HG02759 (cell line): ENCODE results near the gene TBC1D10A.

Experiments
- ATAC-seq: cut with Tn5 transposase; IDR thresholded peaks from one replicate; pipeline ENCODE4 v1.9.1; 2021; ENCODE audit warnings: mild to moderate bottlenecking, moderate library complexity; ENCODE audit not compliant: unreplicated experiment

Gene TBC1D10A

GRCh38 chr22:30321461-30321860 lies 5.3 kb downstream of the TBC1D10A start:
- ATAC-seq, result no peak

- ATAC-seq, result no peak
Observed at GRCh38 chr22:30320021-30320556, 6.7 kb downstream of the TBC1D10A start.

GRCh38 chr22:30318799-30319419 lies 7.8 kb downstream of the TBC1D10A start:
- ATAC-seq, result no peak

GRCh38 chr22:30317778-30318177 lies 9.0 kb downstream of the TBC1D10A start:
- ATAC-seq, result no peak

- ATAC-seq, result no peak
Observed at GRCh38 chr22:30315962-30316576, 10.7 kb downstream of the TBC1D10A start.

- peak; percentile 34 for ATAC-seq
Observed at GRCh38 chr22:30314915-30315314, 11.8 kb downstream of the TBC1D10A start.

GRCh38 chr22:30313527-30314363 lies 13.0 kb downstream of the TBC1D10A start:
- ATAC-seq, result no peak

GRCh38 chr22:30312053-30312452 lies 14.7 kb downstream of the TBC1D10A start:
- no peak for ATAC-seq

- no peak for ATAC-seq
Observed at GRCh38 chr22:30310881-30311771, 15.6 kb downstream of the TBC1D10A start.

GRCh38 chr22:30309951-30310741 lies 16.6 kb downstream of the TBC1D10A start:
- peak; percentile 42 for ATAC-seq

GRCh38 chr22:30308518-30309230 lies 18.1 kb downstream of the TBC1D10A start:
- ATAC-seq, result peak; percentile 36

GRCh38 chr22:30308093-30308492 lies 18.6 kb downstream of the TBC1D10A start:
- no peak for ATAC-seq

GRCh38 chr22:30307041-30307574 lies 19.6 kb downstream of the TBC1D10A start:
- ATAC-seq, result no peak

- ATAC-seq, result no peak
Observed at GRCh38 chr22:30306627-30307011, 20.1 kb downstream of the TBC1D10A start.

GRCh38 chr22:30305906-30306626 lies 20.7 kb downstream of the TBC1D10A start:
- no peak for ATAC-seq

GRCh38 chr22:30305519-30305905 lies 21.2 kb downstream of the TBC1D10A start:
- peak; percentile 41 for ATAC-seq

- ATAC-seq, result no peak
Observed at GRCh38 chr22:30304495-30305244, 22.1 kb downstream of the TBC1D10A start.

GRCh38 chr22:30302810-30303138 lies 24.0 kb downstream of the TBC1D10A start:
- ATAC-seq, result no peak
